ENCODE measurements around the gene OR8D2. TPM values are rescaled to one million over a fixed set of nuclear protein-coding genes. Genes with fewer than 3 reads are reported as not detected.

The OR8D2 gene, protein sequence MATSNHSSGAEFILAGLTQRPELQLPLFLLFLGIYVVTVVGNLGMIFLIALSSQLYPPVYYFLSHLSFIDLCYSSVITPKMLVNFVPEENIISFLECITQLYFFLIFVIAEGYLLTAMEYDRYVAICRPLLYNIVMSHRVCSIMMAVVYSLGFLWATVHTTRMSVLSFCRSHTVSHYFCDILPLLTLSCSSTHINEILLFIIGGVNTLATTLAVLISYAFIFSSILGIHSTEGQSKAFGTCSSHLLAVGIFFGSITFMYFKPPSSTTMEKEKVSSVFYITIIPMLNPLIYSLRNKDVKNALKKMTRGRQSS
- total RNA-seq = not detected

DNA sequence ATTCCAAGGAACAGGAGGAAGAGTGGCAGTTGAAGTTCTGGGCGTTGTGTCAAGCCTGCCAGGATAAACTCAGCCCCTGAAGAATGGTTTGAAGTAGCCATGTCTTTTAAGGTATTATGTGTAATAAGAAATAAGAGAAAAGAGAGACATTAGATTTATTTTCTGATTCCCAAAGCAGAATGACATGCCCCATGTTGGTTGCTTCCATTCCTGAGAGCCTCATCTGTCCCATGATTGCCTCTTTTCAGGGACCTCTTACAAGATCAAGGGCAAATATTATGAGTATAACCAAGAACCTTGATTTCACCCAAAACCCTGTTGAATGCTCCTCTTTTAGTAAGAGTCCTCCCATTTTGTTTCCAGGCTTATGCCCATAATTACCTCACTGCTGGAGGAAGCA, at the start of gene OR8D2:
TSS of gene OR8D2 (minus strand) at position 101 of the 400 bp plus-strand sequence. CDS start at position 101, 0 bp downstream.
- CTCF ChIA-PET = no interaction called here
- POLR2A ChIA-PET = no interaction called here

DNA sequence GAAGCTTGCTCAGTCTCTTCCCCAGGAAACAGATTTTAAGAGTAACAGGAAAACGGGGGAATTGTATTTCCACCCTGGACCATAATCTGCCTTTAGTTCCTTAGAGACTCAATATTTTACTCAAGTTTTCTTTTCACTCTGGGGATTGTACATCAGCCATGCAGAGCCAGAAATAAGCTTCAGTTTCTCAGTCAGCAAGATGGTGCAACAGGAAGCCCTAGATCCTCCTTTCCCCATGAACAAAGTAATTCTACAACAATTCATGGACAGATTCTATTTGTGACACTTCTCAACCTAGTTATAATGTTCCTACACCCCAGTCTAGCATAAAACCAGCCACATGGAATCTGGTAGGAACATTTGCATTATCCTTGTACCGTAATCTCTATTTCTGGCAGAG, 39.6 kb upstream of the OR8D2 start:
- ChIA-PET CTCF (no interaction called here), POLR2A (no interaction called here)

DNA sequence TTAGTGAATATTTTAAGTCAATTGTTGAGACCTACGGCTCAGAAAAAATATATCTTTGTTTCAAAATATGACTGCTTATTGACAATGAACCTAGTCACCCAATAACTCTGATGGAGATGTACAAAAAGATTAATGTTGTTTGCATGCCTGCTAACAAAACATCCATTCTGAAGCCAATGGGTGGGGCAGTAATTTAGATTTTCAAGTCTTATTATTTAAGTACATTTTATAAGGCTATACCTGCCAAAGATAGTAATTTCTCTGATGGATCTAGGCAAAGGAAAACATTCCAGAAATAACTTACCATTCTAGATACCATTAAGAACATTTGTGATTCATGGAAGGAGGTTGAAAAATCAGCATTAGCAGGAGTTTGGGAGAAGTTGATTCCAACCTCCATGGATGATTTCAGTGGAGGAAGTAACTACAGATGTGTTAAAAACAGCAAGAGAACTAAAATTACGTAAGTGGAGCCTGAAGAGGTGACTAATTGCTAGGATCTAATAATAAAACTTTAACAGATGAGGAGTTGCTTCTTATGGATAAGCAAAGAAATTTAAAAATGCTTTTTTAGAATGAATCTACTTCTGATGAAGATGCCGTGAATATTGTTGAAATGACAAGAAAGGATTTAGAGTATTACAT, 26.4 kb upstream of the OR8D2 start:
- CTCF ChIA-PET = no interaction called here
- POLR2A ChIA-PET = no interaction called here

- ChIA-PET POLR2A (no interaction called here), CTCF (interaction anchor here (0.6 kb wide), 1 partner anchor 28 kb away, joined by 5 read pairs; no protein-coding TSS in a partner anchor)
Observed at GRCh38 chr11:124344346-124344745, 24.3 kb upstream of the OR8D2 start.

DNA sequence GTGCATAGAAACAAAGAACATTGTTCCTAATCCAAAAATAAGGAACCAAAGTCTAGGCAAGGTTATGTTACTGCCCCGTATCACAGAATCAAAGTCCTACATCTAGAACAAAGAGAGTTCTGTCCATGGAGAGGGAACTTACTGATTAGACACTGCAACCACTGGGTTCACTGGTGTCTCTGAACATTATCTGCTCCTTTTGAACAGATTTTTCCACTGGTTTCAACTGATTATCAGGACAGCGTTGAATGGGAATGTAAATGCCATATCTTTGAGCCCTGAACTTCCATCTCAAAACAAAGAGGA, 20.1 kb upstream of the OR8D2 start:
- CTCF ChIA-PET = no interaction called here
- POLR2A ChIA-PET = no interaction called here

DNA sequence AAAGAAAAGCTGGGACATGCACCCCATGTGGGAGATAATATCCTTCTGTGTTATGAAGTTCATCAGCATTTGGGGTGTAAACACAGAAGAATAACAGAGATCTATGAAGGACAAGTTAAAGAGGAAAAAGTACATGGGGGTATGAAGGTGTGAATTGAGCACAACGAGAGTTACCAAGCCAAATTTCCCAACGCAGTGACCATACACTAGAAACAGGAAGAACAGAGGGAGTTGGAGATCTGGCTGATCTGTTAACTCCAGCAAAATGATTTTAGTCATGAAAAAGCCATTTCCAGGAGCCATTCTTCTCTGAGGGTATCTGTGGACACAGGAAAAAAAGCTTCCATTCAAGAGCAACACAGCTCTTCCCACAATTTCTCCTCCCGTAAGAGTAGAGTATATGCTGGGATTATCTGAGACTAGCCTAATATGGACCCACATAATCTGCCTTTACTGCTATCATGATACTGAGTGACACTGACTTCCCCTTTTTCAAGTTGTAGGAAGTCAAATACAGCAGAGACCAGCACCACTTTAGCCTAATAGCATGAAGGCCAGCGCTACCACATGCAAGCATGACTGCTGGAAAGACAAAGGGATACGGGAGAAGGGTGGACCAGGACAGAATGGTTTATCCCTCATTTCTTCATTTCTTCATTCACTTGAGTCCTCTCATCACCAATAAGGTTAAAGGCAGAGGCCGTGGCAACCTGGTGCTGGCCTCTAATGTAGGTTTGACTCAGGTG, 19.6 kb upstream of the OR8D2 start:
- POLR2A ChIA-PET = no interaction called here
- CTCF ChIA-PET = no interaction called here

- CTCF ChIA-PET = no interaction called here
- POLR2A ChIA-PET = no interaction called here
Observed at GRCh38 chr11:124331873-124332272, 11.9 kb upstream of the OR8D2 start.

DNA sequence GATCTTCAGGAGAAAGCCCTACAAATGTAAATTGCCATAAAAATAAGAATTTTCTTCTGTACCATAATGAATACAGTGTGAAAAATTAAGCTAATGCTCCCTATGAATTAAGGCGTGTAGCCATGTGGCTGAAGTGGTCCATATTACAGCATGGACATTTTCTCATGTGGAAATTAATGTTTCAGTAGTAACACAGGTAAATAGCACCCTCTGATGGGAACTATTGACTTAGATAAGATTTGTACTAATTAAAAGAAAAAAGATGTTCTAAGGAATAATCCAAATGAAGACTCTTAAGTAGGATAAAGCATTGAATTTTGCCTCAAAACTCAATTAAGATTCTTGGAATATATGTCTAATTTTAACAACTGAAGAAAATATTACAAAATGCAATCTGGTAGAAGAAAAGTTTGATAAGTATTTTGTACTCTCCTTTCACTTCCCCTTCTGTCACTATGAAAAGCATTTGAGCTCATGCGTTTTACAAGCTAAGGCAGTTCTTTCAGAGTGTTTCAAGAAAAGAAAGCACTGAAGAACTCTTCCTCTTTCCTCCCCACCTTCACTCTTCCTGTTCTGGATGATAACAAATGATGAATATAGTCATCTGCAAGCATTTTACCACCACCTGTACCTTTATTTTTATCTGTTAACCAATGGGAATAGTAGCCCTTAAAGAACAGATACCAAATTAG, 9.9 kb upstream of the OR8D2 start:
- CTCF ChIA-PET = no interaction called here
- POLR2A ChIA-PET = no interaction called here

DNA sequence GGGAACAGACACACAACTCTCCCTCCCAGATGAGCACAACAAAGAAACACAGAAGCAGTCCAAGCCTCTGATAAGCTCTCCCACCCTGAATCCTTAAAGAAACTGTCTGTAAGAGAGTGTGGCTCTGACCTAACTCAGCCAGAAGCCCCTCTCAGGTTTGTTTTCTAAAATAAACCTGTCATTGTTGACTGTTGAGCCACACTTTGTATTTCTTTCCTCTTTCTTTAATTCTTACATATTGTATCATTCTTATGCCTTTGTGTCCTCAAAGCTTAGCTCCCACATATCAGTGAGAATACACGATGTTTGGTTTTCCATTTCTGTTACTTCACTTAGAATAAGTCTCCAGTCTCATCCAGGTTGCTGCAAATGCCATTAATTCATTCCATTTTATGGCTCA, 7.8 kb upstream of the OR8D2 start:
- ChIA-PET CTCF (no interaction called here), POLR2A (no interaction called here)

- POLR2A ChIA-PET = no interaction called here
- CTCF ChIA-PET = no interaction called here
Observed at GRCh38 chr11:124322356-124322755, 2.4 kb upstream of the OR8D2 start.

DNA sequence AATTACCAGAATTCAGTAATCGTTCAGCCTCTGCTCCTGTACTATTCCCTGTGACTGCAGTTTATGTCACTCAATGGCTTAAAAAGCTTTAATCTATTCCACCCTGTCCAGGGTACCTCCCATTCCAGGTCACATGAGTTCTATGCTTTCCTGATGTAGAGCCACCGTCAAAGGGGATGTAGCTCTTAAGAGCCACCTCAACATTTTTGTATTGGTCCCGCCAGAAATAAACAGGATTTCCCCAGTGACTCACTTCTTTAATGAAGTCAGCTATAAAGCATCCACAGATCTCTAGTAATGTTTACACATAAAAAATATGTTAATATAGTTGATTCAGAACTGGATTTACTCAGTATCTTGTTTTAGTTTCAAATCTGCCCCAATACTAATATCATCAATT, 4.9 kb downstream of the OR8D2 start:
- ChIA-PET CTCF (no interaction called here), POLR2A (no interaction called here)

DNA sequence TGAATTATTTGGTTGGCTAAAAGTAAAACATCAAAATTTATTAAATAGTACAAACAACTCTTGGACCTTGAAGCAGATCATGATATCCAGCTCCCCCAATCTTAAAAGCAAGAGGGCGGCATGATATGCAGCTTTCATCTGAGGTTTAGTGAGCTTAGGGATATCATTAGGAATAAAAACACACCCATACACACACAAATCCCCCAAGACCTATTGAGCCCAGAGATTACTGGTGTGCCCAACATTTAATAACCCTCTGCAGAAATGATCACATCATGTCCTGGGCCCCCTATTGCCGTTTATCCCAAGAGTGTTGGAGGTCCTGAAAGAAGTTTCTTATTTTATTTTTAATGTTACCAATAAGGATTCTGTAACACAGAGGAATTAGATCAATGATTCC, 6.1 kb downstream of the OR8D2 start, which contains the start of gene OR8D1:
TSS of gene OR8D1 (minus strand) at position 101 of the 400 bp plus-strand sequence. CDS start 3,183 bp downstream, outside the sequence.
- ChIA-PET POLR2A (no interaction called here), CTCF (no interaction called here)

GRCh38 chr11:124313131-124313530, 6.9 kb downstream of the OR8D2 start:
- POLR2A ChIA-PET = no interaction called here

DNA sequence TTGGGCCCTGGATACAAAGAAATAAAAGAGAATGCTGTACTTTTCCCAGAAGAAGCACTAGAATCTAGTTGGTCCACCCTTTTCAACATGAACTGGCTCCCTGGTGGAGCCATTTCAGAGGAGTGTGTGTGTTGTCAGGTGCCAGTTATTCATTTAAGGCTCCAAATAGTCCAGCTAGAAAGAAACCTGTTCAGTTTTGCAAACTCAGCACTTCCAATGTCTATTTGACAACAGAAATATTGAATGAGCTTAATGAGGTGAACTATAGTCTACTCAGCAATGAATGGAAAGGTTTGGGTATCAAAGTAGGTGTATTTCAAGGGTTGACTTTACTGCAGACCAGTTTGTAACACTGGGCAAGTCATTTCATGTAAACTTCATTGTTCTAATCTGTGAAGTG, 8.3 kb downstream of the OR8D2 start:
- CTCF ChIA-PET = no interaction called here
- POLR2A ChIA-PET = no interaction called here

More at GRCh38 chr11:124313131-124313530, 6.9 kb downstream of the OR8D2 start:
- CTCF ChIA-PET = no interaction called here

DNA sequence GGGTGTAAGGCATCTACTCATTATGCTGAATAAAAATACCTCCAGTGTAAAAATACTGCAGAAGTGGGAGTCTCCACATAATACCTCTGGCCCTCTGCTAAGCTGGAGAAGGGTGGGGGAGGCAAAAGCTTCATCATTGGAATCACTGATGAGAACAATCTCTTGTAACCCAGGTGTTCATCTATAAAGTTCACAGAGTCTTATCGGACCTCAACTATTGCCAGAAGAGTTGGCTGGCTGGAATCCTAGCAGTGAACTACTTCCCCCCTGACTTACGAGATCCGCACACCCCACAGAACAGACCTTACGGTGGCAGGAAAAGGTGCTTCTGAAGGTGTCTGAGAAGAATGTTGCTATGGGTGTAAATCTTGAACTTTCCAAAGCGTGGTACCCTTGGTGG, 8.7 kb downstream of the OR8D2 start:
- CTCF ChIA-PET = no interaction called here
- POLR2A ChIA-PET = no interaction called here

- POLR2A ChIA-PET = no interaction called here
- CTCF ChIA-PET = no interaction called here
Observed at GRCh38 chr11:124310721-124311120, 9.3 kb downstream of the OR8D2 start.

DNA sequence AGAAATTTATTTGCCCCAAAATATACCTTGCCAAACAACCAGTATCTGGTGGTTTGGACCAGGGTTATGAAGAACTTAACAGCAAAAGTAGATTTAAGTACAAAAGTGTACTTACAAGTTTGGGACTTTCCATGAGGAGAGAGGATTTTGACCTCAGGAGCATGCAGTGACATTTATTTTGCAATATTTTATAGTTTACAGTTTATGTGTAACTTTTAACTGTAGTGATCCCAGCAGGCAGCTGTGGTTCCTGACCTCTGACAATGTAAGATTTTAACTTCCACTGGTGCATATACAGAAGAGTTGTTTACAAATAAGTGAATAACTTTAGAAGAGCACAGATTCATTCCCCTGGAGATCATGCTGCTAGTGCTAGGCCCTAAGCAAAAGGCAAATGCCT, 12.9 kb downstream of the OR8D2 start:
- ChIA-PET POLR2A (no interaction called here), CTCF (no interaction called here)

DNA sequence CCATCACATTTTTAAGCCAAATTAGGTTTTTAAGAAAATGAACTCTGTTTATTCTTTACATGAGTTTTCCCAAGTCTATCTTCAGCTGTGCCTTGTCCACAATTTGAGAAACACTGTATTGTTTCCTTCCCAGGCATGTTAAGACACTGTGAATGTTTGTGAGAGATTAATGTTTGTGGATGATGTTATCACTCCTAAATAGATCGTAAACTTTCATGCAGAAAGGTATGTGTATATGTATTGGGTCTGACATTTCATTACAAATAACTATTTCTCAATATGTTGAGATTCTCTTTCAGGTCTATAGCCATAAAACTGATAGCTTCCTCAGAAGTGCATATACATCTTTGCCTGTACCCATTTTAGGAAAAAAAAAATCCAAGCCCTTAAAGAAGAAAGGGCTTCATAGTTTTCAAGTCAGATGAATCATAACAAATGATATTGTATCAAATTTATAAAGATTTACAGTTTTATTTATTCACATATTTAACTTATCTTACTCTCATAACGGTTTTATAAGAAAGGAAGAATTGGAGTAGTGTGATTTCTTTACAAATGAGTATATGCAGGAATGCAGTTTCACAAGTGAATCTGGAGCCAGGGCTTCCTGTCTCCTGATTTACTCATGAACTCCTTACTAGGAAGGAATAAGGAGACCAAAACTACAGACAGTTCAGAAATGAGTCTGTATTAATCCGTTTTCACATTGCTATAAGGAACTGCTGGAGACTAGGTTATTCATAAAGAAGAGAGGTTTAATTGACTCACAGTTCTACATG, 17.5 kb downstream of the OR8D2 start:
- POLR2A ChIA-PET = no interaction called here
- CTCF ChIA-PET = no interaction called here

- POLR2A ChIA-PET = interaction anchor here (0.6 kb wide), 1 partner anchor 26 kb away, joined by 3 read pairs; no protein-coding TSS in a partner anchor
Observed at GRCh38 chr11:124301548-124301947, 18.4 kb downstream of the OR8D2 start.

DNA sequence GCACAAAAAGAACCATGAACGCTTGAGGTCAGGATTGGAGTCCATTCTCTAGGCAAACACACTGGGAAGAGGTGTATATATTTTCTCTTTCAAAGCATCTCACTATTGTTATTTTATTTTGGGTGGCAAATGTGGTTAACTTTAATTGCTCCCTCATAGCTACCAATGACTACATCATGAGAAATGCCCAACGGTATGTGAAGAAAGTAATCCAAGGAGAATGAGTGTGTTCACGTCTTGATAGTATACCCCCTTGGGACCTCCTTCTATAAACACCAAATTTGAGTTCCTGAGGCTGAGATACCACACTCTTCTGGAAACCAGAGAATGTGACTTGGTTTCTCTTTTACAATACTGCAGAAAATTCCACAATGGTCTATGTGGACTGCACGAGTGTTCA, 22.1 kb downstream of the OR8D2 start:
- CTCF ChIA-PET = no interaction called here

More at GRCh38 chr11:124301548-124301947, 18.4 kb downstream of the OR8D2 start:
- CTCF ChIA-PET = no interaction called here

More for the DNA sequence above, 22.1 kb downstream of the OR8D2 start:
- POLR2A ChIA-PET = no interaction called here
